SK-N-MC (cell line): ENCODE results near the gene DLG1.

Experiments used
- EZH2 ChIP-seq: fragments of 200-600 bp; sonication (generic); IDR thresholded peaks from one replicate; pipeline ENCODE4 v1.6.1; 2017; ENCODE audit warnings: antibody characterized with exemption
- FOXP2 ChIP-seq: optimal IDR thresholded peaks from 2 replicates; pipeline ENCODE3; 2011; ENCODE audit warnings: mild to moderate bottlenecking, moderate library complexity; ENCODE audit not compliant: insufficient read depth; ENCODE audit errors: extremely low read length, control extremely low read depth
- POLR2AphosphoS5 ChIP-seq: IDR thresholded peaks from 2 replicates; pipeline ENCODE4 v1.6.1; 2012; ENCODE audit warnings: mild to moderate bottlenecking, low read depth, low read length, borderline replicate concordance

- no peak for TF ChIP-seq EZH2
- no peak for TF ChIP-seq POLR2AphosphoS5
- no peak for TF ChIP-seq FOXP2
Measured at GRCh38 chr3:197283045-197283444, 15.4 kb downstream of the DLG1 start.
